ENCODE data around the gene NTSR1.

DNA sequence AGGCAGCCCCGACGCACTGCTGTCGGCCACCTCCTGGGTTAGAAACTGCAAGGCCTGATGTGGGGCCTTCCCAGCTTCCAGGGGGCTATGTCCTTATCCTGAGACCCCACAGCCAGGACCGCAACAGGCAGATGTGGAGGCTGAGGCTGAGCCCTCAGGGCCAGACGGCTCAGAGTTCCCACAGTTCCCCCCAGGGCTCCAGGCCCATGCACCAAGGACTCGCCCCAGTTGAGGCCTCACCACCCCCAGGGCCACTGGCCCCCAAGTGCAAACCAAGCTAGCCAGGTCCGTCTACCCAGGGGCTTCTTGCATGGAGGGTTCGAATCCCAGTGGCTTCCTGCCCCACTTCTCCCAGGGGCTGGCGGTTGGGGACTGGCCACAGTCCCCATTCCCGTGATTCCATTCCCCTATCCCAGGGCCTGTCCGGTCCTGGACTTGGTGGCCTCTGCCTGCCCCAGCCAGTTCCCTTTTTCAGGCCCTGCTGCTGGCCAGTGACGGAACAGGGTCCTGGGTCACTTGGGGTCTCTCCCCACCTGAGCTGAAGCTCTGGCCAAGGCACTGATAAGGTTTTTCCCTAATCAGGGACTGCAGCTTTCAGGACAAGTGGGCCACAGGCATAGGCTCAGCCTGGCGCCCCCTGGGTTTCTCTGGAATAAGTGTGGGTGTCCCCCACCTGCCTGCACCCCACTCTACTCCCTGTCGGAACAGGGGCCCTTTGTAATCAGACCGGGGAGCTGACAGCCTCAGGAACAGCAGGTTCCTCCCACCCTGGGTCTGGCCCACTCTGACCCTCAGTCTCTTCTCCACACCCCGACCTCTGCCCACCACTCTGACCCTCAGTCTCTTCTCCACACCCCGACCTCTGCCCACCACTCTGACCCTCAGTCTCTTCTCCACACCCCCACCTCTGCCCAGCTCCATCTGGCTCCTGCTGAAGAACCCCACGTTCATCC lies 44.3 kb upstream of the NTSR1 start:
- TF ChIP-seq, protein P1, sequence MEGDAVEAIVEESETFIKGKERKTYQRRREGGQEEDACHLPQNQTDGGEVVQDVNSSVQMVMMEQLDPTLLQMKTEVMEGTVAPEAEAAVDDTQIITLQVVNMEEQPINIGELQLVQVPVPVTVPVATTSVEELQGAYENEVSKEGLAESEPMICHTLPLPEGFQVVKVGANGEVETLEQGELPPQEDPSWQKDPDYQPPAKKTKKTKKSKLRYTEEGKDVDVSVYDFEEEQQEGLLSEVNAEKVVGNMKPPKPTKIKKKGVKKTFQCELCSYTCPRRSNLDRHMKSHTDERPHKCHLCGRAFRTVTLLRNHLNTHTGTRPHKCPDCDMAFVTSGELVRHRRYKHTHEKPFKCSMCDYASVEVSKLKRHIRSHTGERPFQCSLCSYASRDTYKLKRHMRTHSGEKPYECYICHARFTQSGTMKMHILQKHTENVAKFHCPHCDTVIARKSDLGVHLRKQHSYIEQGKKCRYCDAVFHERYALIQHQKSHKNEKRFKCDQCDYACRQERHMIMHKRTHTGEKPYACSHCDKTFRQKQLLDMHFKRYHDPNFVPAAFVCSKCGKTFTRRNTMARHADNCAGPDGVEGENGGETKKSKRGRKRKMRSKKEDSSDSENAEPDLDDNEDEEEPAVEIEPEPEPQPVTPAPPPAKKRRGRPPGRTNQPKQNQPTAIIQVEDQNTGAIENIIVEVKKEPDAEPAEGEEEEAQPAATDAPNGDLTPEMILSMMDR (conservative IDR thresholded peaks at IDR 0.05; ENCODE audit: low read depth, low read length), result no peak
- TF ChIP-seq EZH2 (IDR thresholded peaks at IDR 0.05; ENCODE audit: borderline replicate concordance, low read depth, low read length, poor library complexity, severe bottlenecking), result no peak
